ENCODE data around the gene LKAAEAR1.

LKAAEAR1 gene

GRCh38 chr20:64095927-64096326 is 11.7 kb upstream of the LKAAEAR1 start:
- Histone ChIP-seq H3K4me2 (ENCODE audit: low read length) (peak overlapping the region; percentile 37), H3K9ac (ENCODE audit: low read length) (no peak overlapping the region), H3K4me1 (ENCODE audit: low read length) (peaks cover 25% of the 10 kb centered on the region), H3K27ac (ENCODE audit: low read length) (no peak overlapping the region), H3K9me3 (ENCODE audit: insufficient read depth, low read length) (no peaks in the 10 kb centered on the region), H3K36me3 (replicated peaks; ENCODE audit: low read depth, low read length) (no peaks in the 10 kb centered on the region), H3K79me2 (ENCODE audit: low read length) (no peaks in the 10 kb centered on the region), H4K20me1 (ENCODE audit: insufficient read depth, low read length) (no peaks in the 10 kb centered on the region), H3K4me3 (ENCODE audit: low read length) (no peak overlapping the region), H3K27me3 (ENCODE audit: low read depth, low read length) (peaks cover 7% of the 10 kb centered on the region), H2AFZ (ENCODE audit: low read depth, low read length) (no peak overlapping the region)
- no peak for TF ChIP-seq CTCF (IDR thresholded peaks at IDR 0.05; ENCODE audit: low read depth, low read length)
- no peak for TF ChIP-seq EZH2phosphoT487 (IDR thresholded peaks at IDR 0.05; ENCODE audit: low read depth)

GRCh38 chr20:64095455-64095854 is 11.3 kb upstream of the LKAAEAR1 start:
- TF ChIP-seq EZH2phosphoT487 (IDR thresholded peaks at IDR 0.05; ENCODE audit: low read depth) (no peak), CTCF (IDR thresholded peaks at IDR 0.05; ENCODE audit: low read depth, low read length) (no peak)
- Histone ChIP-seq H3K4me1 (ENCODE audit: low read length) (peaks cover 20% of the 10 kb centered on the region), H2AFZ (ENCODE audit: low read depth, low read length) (no peak overlapping the region), H3K4me2 (ENCODE audit: low read length) (peak overlapping the region; percentile 37), H3K36me3 (replicated peaks; ENCODE audit: low read depth, low read length) (no peaks in the 10 kb centered on the region), H3K27me3 (ENCODE audit: low read depth, low read length) (peaks cover 4% of the 10 kb centered on the region; the same call in 1 of the 2 replicates), H3K27ac (ENCODE audit: low read length) (no peak overlapping the region), H3K79me2 (ENCODE audit: low read length) (no peaks in the 10 kb centered on the region), H3K9ac (ENCODE audit: low read length) (no peak overlapping the region), H4K20me1 (ENCODE audit: insufficient read depth, low read length) (no peaks in the 10 kb centered on the region), H3K4me3 (ENCODE audit: low read length) (no peak overlapping the region), H3K9me3 (ENCODE audit: insufficient read depth, low read length) (no peaks in the 10 kb centered on the region)

GRCh38 chr20:64093013-64093503 is 8.9 kb upstream of the LKAAEAR1 start:
- H3K4me1 ChIP-seq (ENCODE audit: low read length), result peaks cover 10% of the 10 kb centered on the region
- H3K27me3 ChIP-seq (ENCODE audit: low read depth, low read length), result no peaks in the 10 kb centered on the region
- no peaks in the 10 kb centered on the region for H3K9me3 ChIP-seq (ENCODE audit: insufficient read depth, low read length)
- no peak overlapping the region for H2AFZ ChIP-seq (ENCODE audit: low read depth, low read length)
- no peak overlapping the region for H3K4me3 ChIP-seq (ENCODE audit: low read length)
- 0 out of 2 replicates have a peak, but pooled peaks cover 4% of the 10 kb centered on the region for H4K20me1 ChIP-seq (ENCODE audit: insufficient read depth, low read length)
- no peaks in the 10 kb centered on the region for H3K36me3 ChIP-seq (replicated peaks; ENCODE audit: low read depth, low read length)
- TF ChIP-seq CTCF (IDR thresholded peaks at IDR 0.05; ENCODE audit: low read depth, low read length), result no peak
- no peak for TF ChIP-seq EZH2phosphoT487 (IDR thresholded peaks at IDR 0.05; ENCODE audit: low read depth)
- H3K27ac ChIP-seq (ENCODE audit: low read length), result no peak overlapping the region
- no peaks in the 10 kb centered on the region for H3K79me2 ChIP-seq (ENCODE audit: low read length)
- no peak overlapping the region for H3K4me2 ChIP-seq (ENCODE audit: low read length)
- H3K9ac ChIP-seq (ENCODE audit: low read length), result no peak overlapping the region

GRCh38 chr20:64092258-64093012 is 8.2 kb upstream of the LKAAEAR1 start:
- no peaks in the 10 kb centered on the region for H3K9me3 ChIP-seq (ENCODE audit: insufficient read depth, low read length)
- H3K9ac ChIP-seq (ENCODE audit: low read length), result no peak overlapping the region
- H4K20me1 ChIP-seq (ENCODE audit: insufficient read depth, low read length), result 0 out of 2 replicates have a peak, but pooled peaks cover 4% of the 10 kb centered on the region
- no peak overlapping the region for H3K27ac ChIP-seq (ENCODE audit: low read length)
- TF ChIP-seq CTCF (IDR thresholded peaks at IDR 0.05; ENCODE audit: low read depth, low read length) (no peak), EZH2phosphoT487 (IDR thresholded peaks at IDR 0.05; ENCODE audit: low read depth) (no peak)
- H3K4me2 ChIP-seq (ENCODE audit: low read length), result no peak overlapping the region
- H3K27me3 ChIP-seq (ENCODE audit: low read depth, low read length), result no peaks in the 10 kb centered on the region
- H3K36me3 ChIP-seq (replicated peaks; ENCODE audit: low read depth, low read length), result no peaks in the 10 kb centered on the region
- no peak overlapping the region for H3K4me3 ChIP-seq (ENCODE audit: low read length)
- H2AFZ ChIP-seq (ENCODE audit: low read depth, low read length), result no peak overlapping the region
- H3K4me1 ChIP-seq (ENCODE audit: low read length), result peaks cover 10% of the 10 kb centered on the region
- no peaks in the 10 kb centered on the region for H3K79me2 ChIP-seq (ENCODE audit: low read length)

All from OCI-LY3 (cell line).